ENCODE measurements around the gene MIS18BP1.
A peak's percentile ranks its signal among the peaks of the same experiment; 100 is the strongest.
"Not testable (repeated sequence)": the region's sequence is repeated elsewhere in the genome, so short reads cannot be mapped to it uniquely, and the experiment has no call there.

Gene MIS18BP1

DNA sequence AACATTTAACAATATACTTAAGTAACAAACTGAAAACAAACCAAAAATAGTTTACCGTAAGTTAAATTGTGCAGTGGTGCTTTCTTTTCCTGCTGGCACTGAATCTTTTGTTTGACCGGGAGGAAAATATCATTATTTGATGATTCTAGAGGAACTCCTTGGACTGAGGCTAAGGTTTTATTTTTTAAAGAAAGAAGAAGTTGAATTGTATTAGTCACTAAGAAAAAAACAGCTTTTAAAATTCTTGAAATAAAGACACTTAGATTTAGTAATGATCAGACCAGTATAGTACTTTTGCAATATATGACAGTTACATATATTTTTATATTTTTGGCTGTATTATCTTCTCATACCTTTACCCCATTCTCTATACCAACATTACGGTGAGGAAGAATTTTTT lies 10.3 kb downstream of the MIS18BP1 start:
- DNase-seq: no peak

DNA sequence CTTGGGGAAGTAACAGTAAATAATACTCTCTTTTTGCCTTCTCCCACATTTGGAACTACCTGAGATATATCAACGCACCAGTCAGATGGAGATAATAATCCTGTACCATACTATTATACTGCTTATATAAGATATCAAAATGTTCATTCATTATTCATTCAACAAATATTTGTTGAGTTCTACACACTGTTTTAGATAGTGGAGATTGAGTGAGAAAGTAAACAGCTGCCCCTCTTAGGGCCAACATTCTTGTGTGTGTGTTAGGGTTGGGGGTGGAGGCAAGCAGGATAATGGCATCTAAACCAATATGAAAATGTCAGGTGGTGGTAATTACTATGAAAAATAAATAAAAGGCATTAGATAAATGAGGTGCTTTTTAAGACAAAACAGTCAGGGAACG lies 14.0 kb downstream of the MIS18BP1 start:
- no peak for DNase-seq

DNA sequence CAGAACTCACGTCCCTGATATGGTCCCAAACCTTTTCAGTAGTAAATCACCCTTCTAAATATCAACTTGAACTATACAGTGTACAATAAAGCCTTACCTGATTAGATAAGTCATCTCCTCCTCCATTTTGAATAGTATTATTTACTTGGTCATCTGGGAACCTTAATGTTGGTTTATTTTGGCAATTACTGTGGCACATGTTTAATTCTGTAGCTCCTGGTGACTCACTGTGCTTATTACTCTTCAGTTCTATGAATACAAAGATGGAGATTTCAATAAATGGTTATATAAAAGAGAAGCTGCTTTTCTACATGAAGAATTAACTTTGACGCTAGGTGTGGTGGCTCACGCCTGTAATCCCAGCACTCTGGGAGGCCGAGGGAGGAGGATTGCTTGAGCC lies 25.4 kb downstream of the MIS18BP1 start:
- DNase-seq: no peak

DNA sequence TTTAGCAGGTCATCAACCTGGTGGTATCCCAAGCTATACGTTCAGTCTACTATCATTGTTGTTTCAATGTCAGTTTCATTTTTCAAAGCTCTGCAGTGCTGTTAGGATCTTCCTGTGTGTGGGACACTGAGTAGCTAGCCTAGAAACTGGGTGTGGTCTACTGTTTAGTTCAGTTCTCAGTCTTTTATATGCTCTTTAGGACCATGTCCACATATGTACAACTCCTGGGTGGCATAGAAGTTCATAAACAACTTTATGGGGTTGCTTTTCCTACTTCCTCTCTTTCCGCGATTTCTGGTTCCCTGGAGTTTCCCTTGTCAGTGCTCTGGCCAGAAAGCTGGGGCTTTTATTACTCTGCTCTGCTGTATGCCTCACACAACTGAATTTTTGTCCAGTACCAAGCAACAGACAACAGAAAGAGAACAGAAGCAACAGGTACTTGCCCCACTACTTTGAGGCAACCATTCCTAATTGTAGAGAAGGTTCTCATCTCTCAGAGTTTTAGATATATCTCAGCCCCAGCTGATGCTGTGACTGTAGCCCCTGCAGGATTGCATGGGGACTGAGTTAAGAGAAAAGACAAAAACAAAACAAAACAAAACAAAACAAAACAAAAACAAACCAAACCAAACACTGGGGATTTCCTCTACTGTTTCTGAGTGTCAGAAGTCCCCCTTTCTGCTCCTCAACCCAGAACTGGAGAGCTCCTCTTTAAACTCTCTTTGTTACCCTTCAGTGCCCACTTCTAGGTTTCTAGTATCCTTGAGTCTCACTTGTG lies 30.3 kb downstream of the MIS18BP1 start:
- no peak for DNase-seq

DNA sequence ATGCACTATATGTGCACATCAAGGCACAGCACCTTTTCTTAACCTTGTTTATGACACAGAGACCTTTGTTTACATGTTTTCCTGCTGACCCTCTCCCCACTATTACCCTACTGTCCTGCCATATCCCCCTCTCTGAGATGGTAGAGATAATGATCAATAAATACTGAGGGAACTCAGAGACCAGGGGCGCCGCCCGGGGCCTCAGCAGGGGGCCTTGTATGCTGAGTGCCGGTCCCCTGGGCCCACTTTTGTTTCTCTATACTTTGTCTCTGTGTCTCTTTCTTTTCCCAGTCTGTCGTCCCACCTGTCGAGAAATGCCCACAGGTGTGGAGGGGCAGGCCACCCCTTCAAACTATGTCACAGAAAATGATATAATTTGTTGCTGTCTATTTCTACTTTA lies 38.7 kb downstream of the MIS18BP1 start:
- DNase-seq: not testable (repeated sequence)

DNA sequence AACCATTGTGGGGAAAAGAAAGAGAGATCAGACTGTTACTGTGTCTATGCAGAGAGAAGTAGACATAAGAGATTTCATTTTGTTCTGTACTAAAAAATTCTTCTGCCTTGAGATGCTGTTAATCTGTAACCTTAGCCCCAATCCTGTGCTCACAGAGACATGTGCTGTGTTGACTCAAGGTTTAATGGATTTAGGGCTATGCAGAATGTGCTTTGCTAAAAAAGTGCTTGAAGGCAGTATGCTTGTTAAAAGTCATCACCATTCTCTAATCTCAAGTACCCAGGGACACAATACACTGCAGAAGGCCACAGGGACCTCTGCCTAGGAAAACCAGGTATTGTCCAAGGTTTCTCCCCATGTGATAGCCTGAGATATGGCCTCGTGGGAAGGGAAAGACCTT lies 39.3 kb downstream of the MIS18BP1 start:
- not testable (repeated sequence) for DNase-seq

DNA sequence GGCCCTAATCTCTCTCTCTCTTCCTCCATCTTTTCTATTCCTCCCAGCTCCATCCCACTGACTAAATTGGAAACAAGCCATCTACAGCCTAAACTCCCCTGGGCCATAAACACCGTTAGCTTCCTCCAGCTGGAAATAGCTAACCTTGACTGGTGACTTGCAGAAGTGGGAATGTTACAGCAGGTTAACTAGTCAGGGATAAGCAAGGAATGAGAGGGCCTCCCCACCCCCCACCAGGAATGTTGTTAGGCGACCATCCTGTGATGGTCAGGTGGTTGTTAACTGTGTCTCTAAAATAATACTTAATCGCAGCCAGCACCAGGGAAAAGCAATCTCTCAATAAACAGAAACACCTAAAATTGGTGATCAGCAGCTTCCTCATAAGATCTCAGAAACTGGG lies 40.8 kb downstream of the MIS18BP1 start:
- DNase-seq: no peak

DNA sequence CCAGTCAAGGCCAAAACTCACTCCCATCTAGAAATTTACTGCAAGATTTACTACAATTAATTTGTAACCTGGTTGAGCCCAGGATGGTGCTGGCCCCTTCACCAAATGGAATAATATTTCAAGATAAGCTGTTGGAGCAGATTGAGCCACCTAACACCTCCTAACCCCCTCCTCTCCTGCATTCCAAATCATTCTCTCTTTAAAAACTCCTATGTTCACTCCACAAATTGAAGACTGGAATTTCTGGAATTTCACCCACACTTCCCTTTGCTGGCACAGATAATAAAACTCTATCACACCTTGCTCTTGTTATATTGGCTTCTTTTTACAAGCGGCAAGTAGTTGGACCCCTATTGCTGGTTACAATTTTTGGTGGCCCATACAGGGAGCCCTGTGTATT lies 41.7 kb downstream of the MIS18BP1 start:
- no peak for DNase-seq

DNA sequence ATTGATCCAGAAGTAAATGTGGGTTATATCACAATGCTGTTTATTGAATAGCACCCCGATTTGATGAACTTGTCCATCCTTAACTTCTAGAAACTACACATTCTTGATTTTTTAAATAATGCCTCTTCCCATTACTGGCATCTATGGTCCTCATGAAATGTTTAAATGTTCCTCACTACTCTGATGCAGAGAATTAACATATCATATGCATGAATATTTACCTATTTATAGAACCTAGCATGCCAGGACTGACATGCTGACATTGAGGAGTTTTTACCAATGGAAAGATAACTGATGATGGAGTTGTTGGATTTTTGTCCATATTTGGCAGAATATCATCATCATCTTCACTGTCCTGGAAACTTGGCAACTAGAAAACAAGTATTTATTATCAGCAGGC lies 42.8 kb downstream of the MIS18BP1 start:
- no peak for DNase-seq

DNA sequence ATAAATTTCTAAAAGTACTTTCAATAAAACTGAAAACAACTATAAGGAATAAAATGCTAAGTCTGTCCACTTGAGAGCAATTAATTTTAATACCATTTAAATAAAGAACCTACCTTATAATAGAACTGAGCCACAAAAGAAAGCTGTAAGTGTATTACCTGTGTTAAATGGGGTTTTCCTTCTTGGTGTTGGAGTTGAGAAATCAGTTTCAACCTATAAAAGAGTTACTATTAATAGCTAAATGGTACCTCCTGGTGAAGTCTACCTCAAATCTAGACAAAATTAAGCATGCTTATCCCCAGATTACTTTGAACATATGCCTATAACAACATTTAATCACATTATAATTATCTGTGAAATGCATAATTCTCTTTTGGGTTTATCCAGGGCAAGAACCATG lies 48.8 kb downstream of the MIS18BP1 start:
- no peak for DNase-seq

DNA sequence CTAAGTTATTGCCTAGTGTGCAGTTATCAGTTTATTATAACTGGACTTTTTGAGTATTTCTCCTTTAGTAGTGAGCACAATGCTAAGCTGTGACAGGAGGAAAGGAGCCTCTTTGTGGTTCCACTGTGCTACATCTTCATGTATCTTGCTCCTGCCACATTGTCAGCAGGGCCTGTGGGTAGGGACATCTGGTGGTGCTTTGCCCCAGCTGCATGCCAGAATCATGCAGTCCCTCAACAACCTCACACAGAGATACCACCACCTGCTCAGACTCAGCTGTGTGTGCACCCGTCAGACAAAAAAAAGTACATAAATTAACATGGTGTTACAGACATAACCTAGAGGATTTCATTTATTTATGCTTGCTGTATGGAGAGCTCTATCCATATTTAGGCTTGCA lies 51.1 kb downstream of the MIS18BP1 start:
- peak; percentile 56 for DNase-seq

DNA sequence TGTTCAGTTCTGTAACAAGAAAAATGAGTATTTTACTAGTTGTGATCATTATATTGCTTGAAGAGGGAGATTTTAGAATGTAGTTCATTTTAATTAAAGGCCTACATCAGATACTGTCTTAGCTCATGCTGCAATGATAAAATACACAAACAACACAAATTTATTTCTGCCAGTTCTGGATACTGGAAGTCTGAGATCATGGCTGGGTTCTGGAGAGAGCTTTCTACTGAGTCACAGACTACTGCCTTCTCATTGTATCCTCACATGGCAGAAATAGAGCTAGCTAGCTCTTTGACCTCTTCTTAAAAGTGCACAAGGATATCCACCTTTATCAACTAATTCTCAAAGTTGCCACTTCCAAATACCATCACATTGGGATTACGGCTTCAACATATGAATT lies 53.8 kb downstream of the MIS18BP1 start:
- no peak for DNase-seq

DNA sequence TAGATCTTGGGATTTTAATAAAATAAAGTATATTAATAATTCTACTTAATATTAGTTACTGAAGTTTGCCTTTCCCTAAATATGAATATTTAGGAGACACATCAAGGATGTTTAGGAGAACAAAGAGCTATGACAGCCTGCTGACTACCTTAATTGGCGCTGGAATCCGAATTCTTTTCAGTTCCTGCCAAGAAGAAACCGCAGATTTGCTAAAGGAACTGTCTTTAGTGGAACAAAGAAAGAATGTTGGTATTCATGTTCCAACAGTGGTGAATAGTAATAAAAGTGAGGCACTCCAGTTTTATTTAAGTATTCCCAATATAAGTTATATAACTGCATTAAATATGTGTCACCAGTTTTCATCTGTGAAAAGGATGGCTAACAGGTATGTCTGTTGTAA lies 54.5 kb downstream of the MIS18BP1 start:
- no peak for DNase-seq

DNA sequence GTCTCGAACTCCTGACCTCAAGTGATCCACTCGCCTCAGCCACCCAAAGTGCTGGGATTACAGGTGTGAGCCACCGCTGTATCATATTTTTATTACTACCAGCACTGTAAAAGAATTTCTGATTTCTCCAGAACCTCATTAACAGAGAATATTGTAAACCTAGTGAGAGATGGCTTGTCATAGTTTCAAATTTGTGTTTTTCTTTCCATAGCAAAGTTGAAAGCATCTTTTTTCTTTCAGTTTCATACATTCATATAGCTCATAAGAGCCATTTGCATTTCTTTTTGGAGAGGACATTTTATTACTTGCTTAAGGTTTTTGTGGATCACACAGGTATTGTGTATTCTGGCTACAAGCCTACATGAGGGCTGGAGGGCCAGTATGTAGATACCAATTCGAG lies 58.0 kb downstream of the MIS18BP1 start:
- no peak for DNase-seq

DNA sequence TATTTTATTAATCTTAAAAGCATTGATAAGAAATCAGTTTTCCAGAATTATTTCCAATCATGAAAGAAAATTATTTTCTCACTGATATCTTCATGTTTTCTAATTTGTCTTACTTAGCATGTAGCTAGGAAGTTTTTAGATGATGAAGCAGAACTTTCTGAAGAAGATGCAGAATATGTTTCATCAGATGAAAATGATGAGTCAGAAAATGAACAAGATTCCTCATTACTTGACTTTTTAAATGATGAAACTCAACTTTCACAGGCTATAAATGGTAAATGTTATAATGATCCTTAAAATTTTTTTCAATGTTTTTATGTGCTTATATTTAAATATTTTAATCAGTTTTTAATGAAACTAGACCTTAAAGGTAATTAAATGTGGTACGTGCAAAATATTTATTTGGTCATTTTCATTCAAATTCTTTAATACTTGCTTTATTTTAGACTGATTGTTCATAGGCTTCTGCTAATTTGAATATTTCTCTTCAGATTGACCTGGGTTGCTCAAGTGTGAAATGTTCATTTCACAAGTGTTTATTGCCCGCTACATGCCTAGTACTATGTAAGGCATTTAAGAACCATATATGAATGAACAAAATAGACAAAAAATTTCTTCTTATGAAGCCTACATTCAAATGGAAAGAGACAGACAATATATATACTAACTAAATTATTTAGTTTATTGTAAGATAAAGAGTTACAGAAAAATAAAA lies 67.7 kb downstream of the MIS18BP1 start:
- no peak for DNase-seq

DNA sequence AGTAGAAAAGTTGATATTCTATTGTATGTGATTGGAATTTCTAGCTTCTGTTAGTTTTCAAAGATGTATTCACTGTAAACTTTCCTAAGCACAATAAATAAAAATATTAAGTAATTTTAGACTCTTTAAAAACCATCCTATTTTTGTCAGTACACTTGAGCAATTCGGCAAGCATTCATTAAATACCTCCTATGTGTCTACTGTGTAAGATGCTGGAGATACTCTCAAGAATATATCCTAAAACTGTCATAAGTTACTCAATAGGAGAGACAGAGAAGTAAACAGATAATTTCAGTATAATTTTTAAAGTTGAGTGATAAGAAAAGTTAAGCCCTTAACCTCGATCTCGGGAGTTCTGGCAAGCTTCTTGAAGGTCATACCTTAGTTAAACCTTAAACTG lies 71.2 kb downstream of the MIS18BP1 start:
- no peak for DNase-seq

DNA sequence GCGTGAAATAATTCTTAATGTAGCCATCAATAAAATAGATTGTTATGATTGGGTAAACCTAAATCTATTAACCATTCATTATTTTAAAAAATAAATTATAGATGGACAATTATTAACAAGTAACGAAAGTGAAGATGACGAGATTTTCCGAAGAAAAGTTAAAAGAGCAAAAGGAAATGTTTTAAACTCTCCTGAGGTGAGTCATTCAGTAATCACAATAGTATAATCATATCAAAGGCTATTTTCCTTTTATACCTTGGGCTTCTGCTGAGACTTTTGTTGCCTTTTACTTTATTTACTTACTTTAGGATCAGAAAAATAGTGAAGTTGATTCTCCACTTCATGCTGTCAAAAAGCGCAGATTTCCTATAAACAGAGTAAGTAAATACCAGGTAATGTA lies 71.7 kb downstream of the MIS18BP1 start:
- DNase-seq: no peak

DNA sequence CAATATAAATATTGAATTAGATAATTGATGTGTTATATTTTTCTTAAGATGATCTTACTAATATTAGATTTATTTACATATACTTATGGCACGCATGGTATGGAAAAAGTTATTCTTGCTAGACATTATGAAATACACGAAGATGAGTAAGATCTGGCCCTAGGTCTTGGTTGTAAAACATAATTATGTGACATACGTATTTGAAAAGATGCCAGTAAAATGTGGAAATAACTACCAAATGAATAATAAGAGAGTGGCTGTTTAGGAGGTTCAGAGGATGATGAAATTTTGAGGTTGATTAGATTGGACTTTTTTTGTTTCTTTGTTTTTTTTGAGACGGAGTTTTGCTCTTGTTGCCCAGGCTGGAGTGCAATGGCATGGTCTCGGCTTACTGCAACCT lies 75.9 kb downstream of the MIS18BP1 start:
- no peak for DNase-seq

DNA sequence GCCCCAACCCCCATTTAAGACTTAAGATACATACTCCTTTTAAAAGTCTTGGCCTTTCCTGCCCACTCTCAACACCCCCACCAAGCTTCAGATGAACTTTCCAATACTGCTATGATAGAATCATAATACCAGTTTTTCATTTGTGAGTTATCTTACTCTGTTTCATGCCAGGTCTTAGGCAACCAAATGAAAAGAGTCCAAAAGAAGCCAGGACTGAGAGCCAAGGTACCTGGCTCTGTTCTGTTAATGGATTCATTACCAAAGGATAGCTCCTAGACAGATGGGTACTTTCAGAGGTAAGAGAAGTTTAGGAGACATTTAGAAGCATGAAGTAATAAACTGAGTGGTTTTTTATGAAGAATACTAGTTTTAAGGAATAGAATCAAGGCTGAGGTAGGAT lies 83.1 kb downstream of the MIS18BP1 start:
- no peak for DNase-seq

DNA sequence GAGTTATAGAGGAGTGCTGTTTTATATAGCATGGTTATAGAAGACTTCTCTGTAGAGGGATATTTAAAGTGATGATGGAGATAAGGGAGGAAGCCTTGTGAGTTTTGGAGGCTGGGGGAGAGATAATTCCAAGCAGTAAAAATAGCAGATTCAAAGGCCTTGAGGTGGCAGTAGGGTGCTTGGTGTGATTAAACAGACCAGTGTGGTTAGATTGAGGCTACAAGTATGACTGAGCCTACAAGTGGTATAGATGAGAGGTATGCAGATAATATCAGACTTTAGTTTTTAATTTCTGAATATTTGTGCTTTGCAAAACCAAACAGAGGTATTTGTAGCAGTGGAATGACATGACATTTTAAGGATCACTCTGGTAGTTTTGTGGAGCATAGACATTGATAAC lies 96.9 kb downstream of the MIS18BP1 start:
- DNase-seq: no peak

Measured in NCI-H1694 treated with DMSO at 0.1 percent for 48 hours (cell line).